ENCODE measurements around the gene NUDT14.

Gene NUDT14

GRCh38 chr14:105212541-105213300 lies 31.6 kb upstream of the NUDT14 start:
- no peak for DNase-seq (ENCODE audit: low spot score)

- DNase-seq (ENCODE audit: low spot score) = no peak
Observed at GRCh38 chr14:105211758-105212089, 30.6 kb upstream of the NUDT14 start.

- DNase-seq (ENCODE audit: low spot score) = no peak
Observed at GRCh38 chr14:105211086-105211757, 30.1 kb upstream of the NUDT14 start.

GRCh38 chr14:105210266-105211025 lies 29.3 kb upstream of the NUDT14 start:
- no peak for DNase-seq (ENCODE audit: low spot score)

GRCh38 chr14:105209646-105210045 lies 28.5 kb upstream of the NUDT14 start:
- no peak for DNase-seq (ENCODE audit: low spot score)

GRCh38 chr14:105209091-105209490 lies 28.0 kb upstream of the NUDT14 start:
- DNase-seq (ENCODE audit: low spot score) = no peak

GRCh38 chr14:105208738-105209075 lies 27.6 kb upstream of the NUDT14 start:
- DNase-seq (ENCODE audit: low spot score) = no peak

GRCh38 chr14:105207996-105208737 lies 27.1 kb upstream of the NUDT14 start:
- no peak for DNase-seq (ENCODE audit: low spot score)

GRCh38 chr14:105207460-105207901 lies 26.4 kb upstream of the NUDT14 start:
- no peak for DNase-seq (ENCODE audit: low spot score)

GRCh38 chr14:105206873-105207272 lies 25.8 kb upstream of the NUDT14 start:
- DNase-seq (ENCODE audit: low spot score) = no peak

GRCh38 chr14:105205673-105206208 lies 24.6 kb upstream of the NUDT14 start:
- no peak for DNase-seq (ENCODE audit: low spot score)

GRCh38 chr14:105204931-105205672 lies 24.0 kb upstream of the NUDT14 start:
- DNase-seq (ENCODE audit: low spot score) = no peak

GRCh38 chr14:105204206-105204930 lies 23.3 kb upstream of the NUDT14 start:
- DNase-seq (ENCODE audit: low spot score) = no peak

- no peak for DNase-seq (ENCODE audit: low spot score)
Observed at GRCh38 chr14:105203701-105204100, 22.6 kb upstream of the NUDT14 start.

- DNase-seq (ENCODE audit: low spot score) = peak; percentile 69
Observed at GRCh38 chr14:105203057-105203531, 22.0 kb upstream of the NUDT14 start.

- peak; percentile 44 for DNase-seq (ENCODE audit: low spot score)
Observed at GRCh38 chr14:105201925-105202513, 20.9 kb upstream of the NUDT14 start.

GRCh38 chr14:105201156-105201924 lies 20.2 kb upstream of the NUDT14 start:
- DNase-seq (ENCODE audit: low spot score) = no peak

GRCh38 chr14:105200641-105201040 lies 19.5 kb upstream of the NUDT14 start:
- DNase-seq (ENCODE audit: low spot score) = no peak

- DNase-seq (ENCODE audit: low spot score) = no peak
Observed at GRCh38 chr14:105200074-105200473, 19.0 kb upstream of the NUDT14 start.

Data from kidney capillary endothelial cell (primary cell).